WTC11 (cell line): ENCODE data around the gene FRRS1. TPM values are rescaled to one million over a fixed set of nuclear protein-coding genes. Genes with fewer than 3 reads are reported as not detected.

Experiments
- ATAC-seq: fragments of 200-7000 bp; cut with Tn5 transposase; 2 replicates; pipeline ENCODE4 v1.10.0; 2021; ENCODE audit warnings: mild to moderate bottlenecking, moderate library complexity
- CTCF ChIA-PET: fragments of 300-600 bp; sonication (Branson Sonifier 250); formaldehyde crosslinking; loops from one replicate; lab custom pipeline; 2021; ENCODE audit warnings: antibody characterized with exemption; lab: Charles Lee
- POLR2A ChIA-PET: fragments of 350-600 bp; sonication (Branson Sonifier 250); formaldehyde crosslinking; loops from one replicate; lab custom pipeline; 2021; ENCODE audit warnings: antibody characterized with exemption; lab: Charles Lee
- DNase-seq: peaks from one replicate; pipeline ENCODE4 v3.0.0; 2021; ENCODE audit warnings: low spot score
- H3K27ac Mint-ChIP-seq: 2 replicates; pipeline ENCODE4 v1.8.0; 2021; ENCODE audit warnings: mixed read lengths
- H3K27me3 Mint-ChIP-seq: 2 replicates; pipeline ENCODE4 v1.8.0; 2021; ENCODE audit warnings: low read depth, mild to moderate bottlenecking, moderate library complexity, mixed read lengths
- H3K36me3 Mint-ChIP-seq: 2 replicates; pipeline ENCODE4 v1.8.0; 2021; ENCODE audit warnings: mixed read lengths
- H3K4me1 Mint-ChIP-seq: 2 replicates; pipeline ENCODE4 v1.8.0; 2022; ENCODE audit warnings: mixed read lengths
- H3K4me3 Mint-ChIP-seq: 2 replicates; pipeline ENCODE4 v1.8.0; 2021; ENCODE audit warnings: mild to moderate bottlenecking, moderate library complexity, mixed read lengths
- H3K9me3 Mint-ChIP-seq: 2 replicates; pipeline ENCODE4 v1.8.0; 2021; ENCODE audit warnings: mixed read lengths
- CBFB ChIP-seq: sonication (generic); formaldehyde crosslinking; IDR thresholded peaks from 2 replicates; pipeline ENCODE4 v1.8.1; 2022; ENCODE audit warnings: mild to moderate bottlenecking, low read depth, missing genetic modification reagents
- ESRRA ChIP-seq: sonication (generic); formaldehyde crosslinking; IDR thresholded peaks from 2 replicates; pipeline ENCODE4 v1.8.1; 2022; ENCODE audit warnings: mild to moderate bottlenecking, missing genetic modification reagents, borderline replicate concordance
- FOXK1 ChIP-seq: sonication (generic); formaldehyde crosslinking; IDR thresholded peaks from 2 replicates; pipeline ENCODE4 v1.8.0; 2022; ENCODE audit warnings: mild to moderate bottlenecking, moderate library complexity, missing genetic modification reagents
- GABPB1 ChIP-seq: sonication (generic); formaldehyde crosslinking; IDR thresholded peaks from 2 replicates; pipeline ENCODE4 v1.8.1; 2023; ENCODE audit warnings: mild to moderate bottlenecking, missing genetic modification reagents
- NFATC4 ChIP-seq: fragments of 250-450 bp; sonication (Bioruptor Pico); IDR thresholded peaks from 2 replicates; pipeline ENCODE4 v1.9.0; 2021; ENCODE audit warnings: mild to moderate bottlenecking
- NFE2L1 ChIP-seq: sonication (generic); formaldehyde crosslinking; IDR thresholded peaks from 2 replicates; pipeline ENCODE4 v1.8.1; 2023; ENCODE audit warnings: missing genetic modification reagents
- RELA ChIP-seq: sonication (generic); formaldehyde crosslinking; IDR thresholded peaks from 2 replicates; pipeline ENCODE4 v1.8.1; 2022; ENCODE audit warnings: missing genetic modification reagents, mild to moderate bottlenecking, borderline replicate concordance
- SMAD3 ChIP-seq: sonication (generic); formaldehyde crosslinking; IDR thresholded peaks from 2 replicates; pipeline ENCODE4 v1.8.0; 2022; ENCODE audit warnings: missing genetic modification reagents, mild to moderate bottlenecking, borderline replicate concordance
- SMAD4 ChIP-seq: sonication (generic); formaldehyde crosslinking; IDR thresholded peaks from 2 replicates; pipeline ENCODE4 v1.8.0; 2022; ENCODE audit warnings: mild to moderate bottlenecking, missing genetic modification reagents
- SP1 ChIP-seq: sonication (generic); formaldehyde crosslinking; conservative IDR thresholded peaks from 2 replicates; pipeline ENCODE4 v1.8.1; 2022; ENCODE audit warnings: missing genetic modification reagents
- TEAD1 ChIP-seq: sonication (generic); formaldehyde crosslinking; IDR thresholded peaks from 2 replicates; pipeline ENCODE4 v1.8.0; 2022; ENCODE audit warnings: mild to moderate bottlenecking, missing genetic modification reagents
- ZNF138 ChIP-seq: sonication (generic); formaldehyde crosslinking; conservative IDR thresholded peaks from 2 replicates; pipeline ENCODE4 v1.8.1; 2022; ENCODE audit warnings: mild to moderate bottlenecking, moderate library complexity, missing genetic modification reagents
- ZNF219 ChIP-seq: sonication (generic); formaldehyde crosslinking; IDR thresholded peaks from 2 replicates; pipeline ENCODE4 v1.8.0; 2023; ENCODE audit warnings: missing genetic modification reagents, mild to moderate bottlenecking, borderline replicate concordance
- ZNF263 ChIP-seq: sonication (generic); formaldehyde crosslinking; IDR thresholded peaks from 2 replicates; pipeline ENCODE4 v1.8.1; 2022; ENCODE audit warnings: low read depth, mild to moderate bottlenecking, moderate library complexity, missing genetic modification reagents
- ZNF317 ChIP-seq: sonication (generic); formaldehyde crosslinking; IDR thresholded peaks from 2 replicates; pipeline ENCODE4 v1.8.1; 2023; ENCODE audit warnings: low read depth, mild to moderate bottlenecking, moderate library complexity, missing genetic modification reagents, borderline replicate concordance
- total RNA-seq: library from RNA; stranded (reverse); gene quantifications from 3 replicates; pipeline ENCODE4 v1.2.3, GENCODE V29; 2021
- TF ChIP-seq, protein P1 (sequence below): fragments of 200-600 bp; IDR thresholded peaks from 2 replicates; pipeline ENCODE4 v1.8.0; 2022; ENCODE audit warnings: antibody characterized with exemption
- TF ChIP-seq, protein P2 (sequence below): fragments of 250-450 bp; sonication (Bioruptor Pico); IDR thresholded peaks from 2 replicates; pipeline ENCODE4 v2.1.2; 2022; ENCODE audit warnings: mild to moderate bottlenecking, moderate library complexity
- TF ChIP-seq, protein P3 (sequence below): fragments of 250-450 bp; sonication (Bioruptor Pico); IDR thresholded peaks from 2 replicates; pipeline ENCODE4 v1.9.0; 2021; ENCODE audit warnings: mild to moderate bottlenecking
- TF ChIP-seq, protein P4 (sequence below): sonication (generic); formaldehyde crosslinking; IDR thresholded peaks from 2 replicates; pipeline ENCODE4 v1.8.0; 2022; ENCODE audit warnings: missing genetic modification reagents
- TF ChIP-seq, protein P5 (sequence below): sonication (generic); formaldehyde crosslinking; IDR thresholded peaks from 2 replicates; pipeline ENCODE4 v1.8.0; 2022; ENCODE audit warnings: mild to moderate bottlenecking, missing genetic modification reagents

Gene FRRS1
- total RNA-seq, 1 experiment from 2014 or later: 6.2 TPM

DNA sequence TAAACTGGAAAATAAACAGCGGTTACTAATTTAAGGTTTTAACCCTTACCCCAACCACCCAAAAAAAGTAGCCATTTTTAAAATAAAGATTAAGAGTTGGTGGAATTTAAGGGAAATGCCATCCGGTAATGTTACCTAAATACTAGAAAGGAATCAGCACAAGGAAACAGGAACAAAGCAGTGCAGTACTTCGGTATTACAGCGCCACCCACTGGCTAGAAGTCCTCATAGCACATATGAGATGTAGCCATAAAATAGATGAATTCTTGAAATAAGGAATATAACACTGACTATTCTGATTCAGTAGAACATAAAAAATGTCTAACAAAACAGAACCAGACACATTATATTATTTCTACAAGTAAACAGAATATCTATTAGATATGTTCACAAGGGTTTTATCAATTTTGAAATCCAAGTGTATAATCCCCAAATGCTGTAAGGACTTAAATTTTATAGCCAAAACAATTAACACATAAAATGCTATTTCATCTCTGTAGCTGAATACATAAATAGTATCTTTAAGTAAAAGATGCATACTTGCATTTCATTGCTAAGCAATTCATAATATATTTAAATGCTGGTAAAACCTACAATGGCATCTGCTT lies 58.8 kb downstream of the FRRS1 start:
- peak; percentile 73 for DNase-seq
- peaks cover 5% of the 10 kb centered on the region; the same call in 1 of the 2 replicates for H3K4me1 Mint-ChIP-seq
- TF ChIP-seq TEAD1 (CRISPR knock-in tag): no peak
- TF ChIP-seq, protein P1, sequence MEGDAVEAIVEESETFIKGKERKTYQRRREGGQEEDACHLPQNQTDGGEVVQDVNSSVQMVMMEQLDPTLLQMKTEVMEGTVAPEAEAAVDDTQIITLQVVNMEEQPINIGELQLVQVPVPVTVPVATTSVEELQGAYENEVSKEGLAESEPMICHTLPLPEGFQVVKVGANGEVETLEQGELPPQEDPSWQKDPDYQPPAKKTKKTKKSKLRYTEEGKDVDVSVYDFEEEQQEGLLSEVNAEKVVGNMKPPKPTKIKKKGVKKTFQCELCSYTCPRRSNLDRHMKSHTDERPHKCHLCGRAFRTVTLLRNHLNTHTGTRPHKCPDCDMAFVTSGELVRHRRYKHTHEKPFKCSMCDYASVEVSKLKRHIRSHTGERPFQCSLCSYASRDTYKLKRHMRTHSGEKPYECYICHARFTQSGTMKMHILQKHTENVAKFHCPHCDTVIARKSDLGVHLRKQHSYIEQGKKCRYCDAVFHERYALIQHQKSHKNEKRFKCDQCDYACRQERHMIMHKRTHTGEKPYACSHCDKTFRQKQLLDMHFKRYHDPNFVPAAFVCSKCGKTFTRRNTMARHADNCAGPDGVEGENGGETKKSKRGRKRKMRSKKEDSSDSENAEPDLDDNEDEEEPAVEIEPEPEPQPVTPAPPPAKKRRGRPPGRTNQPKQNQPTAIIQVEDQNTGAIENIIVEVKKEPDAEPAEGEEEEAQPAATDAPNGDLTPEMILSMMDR: peak; percentile 80
- TF ChIP-seq, all 79 proteins: peak for 1
- ATAC-seq: peak; percentile 83
- CTCF ChIA-PET: interaction anchor here (0.8 to 1.7 kb wide), 4 partner anchors 15 to 914 kb away, joined by 3 to 7 read pairs (median 4); no protein-coding TSS in a partner anchor
- Mint-ChIP-seq H3K9me3 (peaks cover 3% of the 10 kb centered on the region), H3K27ac (no peak overlapping the region), H3K36me3 (peaks cover 1% of the 10 kb centered on the region), H3K27me3 (no peaks in the 10 kb centered on the region), H3K4me3 (no peak overlapping the region)
- POLR2A ChIA-PET: no interaction called here

DNA sequence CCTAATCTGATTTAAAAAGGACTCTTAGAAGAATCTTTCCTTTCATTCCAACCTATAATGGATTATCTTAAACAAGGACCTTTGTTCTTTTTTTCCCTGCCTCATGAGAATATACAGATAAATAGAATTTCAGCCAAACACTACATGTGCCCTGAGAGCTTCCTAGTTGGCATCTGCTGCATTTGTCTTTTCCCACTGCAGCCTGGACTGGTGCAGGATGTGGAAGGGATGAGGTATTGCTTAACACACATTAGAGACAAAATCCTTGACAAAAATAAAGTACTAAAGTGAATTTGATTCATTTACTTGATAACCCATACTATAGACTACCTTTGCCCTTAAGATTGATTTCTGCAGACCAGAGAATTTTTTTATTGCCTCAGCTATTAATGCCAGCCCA lies 61.0 kb downstream of the FRRS1 start:
- CTCF ChIA-PET: interaction anchor here (1.0 to 1.2 kb wide), 2 partner anchors 10 to 20 kb away, joined by 3 to 4 read pairs; no protein-coding TSS in a partner anchor
- Mint-ChIP-seq H3K4me1 (peaks cover 5% of the 10 kb centered on the region; the same call in 1 of the 2 replicates), H3K27ac (no peak overlapping the region)

DNA sequence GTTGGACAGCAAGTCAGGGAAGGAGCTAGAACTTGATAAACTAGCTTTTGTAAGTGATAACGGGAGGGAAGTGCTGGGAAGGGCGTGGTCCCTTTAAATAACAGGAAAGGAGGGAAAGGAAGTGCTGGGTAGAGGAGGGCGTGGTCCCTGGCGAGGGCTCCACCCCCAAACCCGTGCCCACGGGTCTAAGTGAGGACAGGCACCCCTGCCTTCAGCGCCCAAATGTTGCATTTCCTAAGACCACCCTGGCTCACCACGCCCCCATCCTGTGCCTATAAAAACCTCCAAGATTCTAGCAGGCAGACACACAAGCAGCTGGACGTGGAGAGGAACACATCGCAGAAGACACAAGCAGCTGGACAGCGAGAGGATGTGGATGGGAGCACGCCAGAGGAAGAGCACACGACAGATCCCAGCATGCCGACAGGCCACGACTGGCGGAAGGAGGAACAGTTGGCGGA lies 62.0 kb downstream of the FRRS1 start:
- DNase-seq: no peak
- H3K36me3 Mint-ChIP-seq: peaks cover 14% of the 10 kb centered on the region
- ChIA-PET CTCF (interaction anchor here (1.0 to 1.1 kb wide), 3 partner anchors 9 to 27 kb away, joined by 3 to 5 read pairs (median 4); no protein-coding TSS in a partner anchor), POLR2A (no interaction called here)
- H3K27me3 Mint-ChIP-seq: no peaks in the 10 kb centered on the region
- peak; percentile 41 for ATAC-seq
- H3K4me1 Mint-ChIP-seq: peaks cover 5% of the 10 kb centered on the region; the same call in 1 of the 2 replicates
- H3K4me3 Mint-ChIP-seq: no peak overlapping the region
- H3K27ac Mint-ChIP-seq: no peak overlapping the region
- TF ChIP-seq, protein P2, sequence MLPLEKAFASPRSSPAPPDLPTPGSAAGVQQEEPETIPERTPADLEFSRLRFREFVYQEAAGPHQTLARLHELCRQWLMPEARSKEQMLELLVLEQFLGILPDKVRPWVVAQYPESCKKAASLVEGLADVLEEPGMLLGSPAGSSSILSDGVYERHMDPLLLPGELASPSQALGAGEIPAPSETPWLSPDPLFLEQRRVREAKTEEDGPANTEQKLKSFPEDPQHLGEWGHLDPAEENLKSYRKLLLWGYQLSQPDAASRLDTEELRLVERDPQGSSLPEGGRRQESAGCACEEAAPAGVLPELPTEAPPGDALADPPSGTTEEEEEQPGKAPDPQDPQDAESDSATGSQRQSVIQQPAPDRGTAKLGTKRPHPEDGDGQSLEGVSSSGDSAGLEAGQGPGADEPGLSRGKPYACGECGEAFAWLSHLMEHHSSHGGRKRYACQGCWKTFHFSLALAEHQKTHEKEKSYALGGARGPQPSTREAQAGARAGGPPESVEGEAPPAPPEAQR: no peak
- TF ChIP-seq CBFB (CRISPR knock-in tag) (no peak), SMAD3 (CRISPR knock-in tag) (no peak)
- TF ChIP-seq, protein P3, sequence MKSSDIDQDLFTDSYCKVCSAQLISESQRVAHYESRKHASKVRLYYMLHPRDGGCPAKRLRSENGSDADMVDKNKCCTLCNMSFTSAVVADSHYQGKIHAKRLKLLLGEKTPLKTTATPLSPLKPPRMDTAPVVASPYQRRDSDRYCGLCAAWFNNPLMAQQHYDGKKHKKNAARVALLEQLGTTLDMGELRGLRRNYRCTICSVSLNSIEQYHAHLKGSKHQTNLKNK (CRISPR knock-in tag): no peak
- peaks cover 21% of the 10 kb centered on the region for H3K9me3 Mint-ChIP-seq

More for the DNA sequence above, 61.0 kb downstream of the FRRS1 start:
- TF ChIP-seq ESRRA (CRISPR knock-in tag) (no peak), TEAD1 (CRISPR knock-in tag) (no peak), FOXK1 (no peak), SP1 (CRISPR knock-in tag) (no peak), RELA (CRISPR knock-in tag) (no peak), ZNF263 (no peak), NFE2L1 (CRISPR knock-in tag) (no peak), SMAD4 (no peak), ZNF219 (no peak), GABPB1 (CRISPR knock-in tag) (no peak), ZNF138 (CRISPR knock-in tag) (no peak), NFATC4 (no peak), ZNF317 (no peak)
- TF ChIP-seq, protein P4, sequence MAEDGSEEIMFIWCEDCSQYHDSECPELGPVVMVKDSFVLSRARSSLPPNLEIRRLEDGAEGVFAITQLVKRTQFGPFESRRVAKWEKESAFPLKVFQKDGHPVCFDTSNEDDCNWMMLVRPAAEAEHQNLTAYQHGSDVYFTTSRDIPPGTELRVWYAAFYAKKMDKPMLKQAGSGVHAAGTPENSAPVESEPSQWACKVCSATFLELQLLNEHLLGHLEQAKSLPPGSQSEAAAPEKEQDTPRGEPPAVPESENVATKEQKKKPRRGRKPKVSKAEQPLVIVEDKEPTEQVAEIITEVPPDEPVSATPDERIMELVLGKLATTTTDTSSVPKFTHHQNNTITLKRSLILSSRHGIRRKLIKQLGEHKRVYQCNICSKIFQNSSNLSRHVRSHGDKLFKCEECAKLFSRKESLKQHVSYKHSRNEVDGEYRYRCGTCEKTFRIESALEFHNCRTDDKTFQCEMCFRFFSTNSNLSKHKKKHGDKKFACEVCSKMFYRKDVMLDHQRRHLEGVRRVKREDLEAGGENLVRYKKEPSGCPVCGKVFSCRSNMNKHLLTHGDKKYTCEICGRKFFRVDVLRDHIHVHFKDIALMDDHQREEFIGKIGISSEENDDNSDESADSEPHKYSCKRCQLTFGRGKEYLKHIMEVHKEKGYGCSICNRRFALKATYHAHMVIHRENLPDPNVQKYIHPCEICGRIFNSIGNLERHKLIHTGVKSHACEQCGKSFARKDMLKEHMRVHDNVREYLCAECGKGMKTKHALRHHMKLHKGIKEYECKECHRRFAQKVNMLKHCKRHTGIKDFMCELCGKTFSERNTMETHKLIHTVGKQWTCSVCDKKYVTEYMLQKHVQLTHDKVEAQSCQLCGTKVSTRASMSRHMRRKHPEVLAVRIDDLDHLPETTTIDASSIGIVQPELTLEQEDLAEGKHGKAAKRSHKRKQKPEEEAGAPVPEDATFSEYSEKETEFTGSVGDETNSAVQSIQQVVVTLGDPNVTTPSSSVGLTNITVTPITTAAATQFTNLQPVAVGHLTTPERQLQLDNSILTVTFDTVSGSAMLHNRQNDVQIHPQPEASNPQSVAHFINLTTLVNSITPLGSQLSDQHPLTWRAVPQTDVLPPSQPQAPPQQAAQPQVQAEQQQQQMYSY (CRISPR knock-in tag): no peak
- TF ChIP-seq, protein P5, sequence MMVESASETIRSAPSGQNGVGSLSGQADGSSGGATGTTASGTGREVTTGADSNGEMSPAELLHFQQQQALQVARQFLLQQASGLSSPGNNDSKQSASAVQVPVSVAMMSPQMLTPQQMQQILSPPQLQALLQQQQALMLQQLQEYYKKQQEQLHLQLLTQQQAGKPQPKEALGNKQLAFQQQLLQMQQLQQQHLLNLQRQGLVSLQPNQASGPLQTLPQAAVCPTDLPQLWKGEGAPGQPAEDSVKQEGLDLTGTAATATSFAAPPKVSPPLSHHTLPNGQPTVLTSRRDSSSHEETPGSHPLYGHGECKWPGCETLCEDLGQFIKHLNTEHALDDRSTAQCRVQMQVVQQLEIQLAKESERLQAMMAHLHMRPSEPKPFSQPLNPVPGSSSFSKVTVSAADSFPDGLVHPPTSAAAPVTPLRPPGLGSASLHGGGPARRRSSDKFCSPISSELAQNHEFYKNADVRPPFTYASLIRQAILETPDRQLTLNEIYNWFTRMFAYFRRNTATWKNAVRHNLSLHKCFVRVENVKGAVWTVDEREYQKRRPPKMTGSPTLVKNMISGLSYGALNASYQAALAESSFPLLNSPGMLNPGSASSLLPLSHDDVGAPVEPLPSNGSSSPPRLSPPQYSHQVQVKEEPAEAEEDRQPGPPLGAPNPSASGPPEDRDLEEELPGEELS (CRISPR knock-in tag): no peak
- Mint-ChIP-seq H3K36me3 (peaks cover 14% of the 10 kb centered on the region), H3K9me3 (peaks cover 21% of the 10 kb centered on the region), H3K4me3 (no peak overlapping the region), H3K27me3 (no peaks in the 10 kb centered on the region)
- POLR2A ChIA-PET: no interaction called here
- ATAC-seq (no peak), DNase-seq (no peak)
